ENCODE measurements around the gene DNPH1. TPM values are rescaled to one million over a fixed set of nuclear protein-coding genes. Genes with fewer than 3 reads are reported as not detected.

Gene DNPH1
- total and polyA plus RNA-seq, 2 experiments from 2014 or later: 29.2 to 50.0 TPM

DNA sequence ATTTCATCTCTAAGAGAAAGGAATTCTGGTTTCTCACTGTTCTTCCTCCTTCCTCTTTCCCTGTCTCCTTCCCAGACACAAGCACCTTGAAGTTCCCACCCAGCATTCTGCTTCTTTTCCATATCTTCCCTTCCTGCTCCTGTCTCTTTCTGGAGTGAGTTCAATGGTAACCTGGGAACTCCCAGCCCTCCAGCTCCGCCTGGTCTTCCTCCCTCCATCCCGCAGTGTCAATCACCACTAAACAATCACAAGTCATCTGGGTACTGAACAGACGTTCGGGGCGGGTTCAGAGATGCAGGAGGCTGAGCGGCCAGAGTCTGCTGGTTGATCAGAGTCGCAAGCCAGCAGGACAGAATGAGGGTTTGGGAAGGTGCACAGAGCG lies 21.7 kb upstream of the DNPH1 start:
- Mint-ChIP-seq H3K36me3 (ENCODE audit: low read depth) (no peaks in the 10 kb centered on the region), H3K9me3 (no peaks in the 10 kb centered on the region), H3K27ac (no peak overlapping the region), H3K27me3 (ENCODE audit: insufficient read depth, low read depth, poor library complexity) (peaks cover 29% of the 10 kb centered on the region), H3K4me3 (no peak overlapping the region), H3K4me1 (peaks cover 22% of the 10 kb centered on the region)
- H4K20me1 ChIP-seq (replicated peaks; ENCODE audit: insufficient read depth): no peaks in the 10 kb centered on the region
- no peak for TF ChIP-seq ZNF331 (CRISPR knock-in tag; IDR thresholded peaks at IDR 0.05; ENCODE audit: low read depth)
- TF ChIP-seq, protein P1, sequence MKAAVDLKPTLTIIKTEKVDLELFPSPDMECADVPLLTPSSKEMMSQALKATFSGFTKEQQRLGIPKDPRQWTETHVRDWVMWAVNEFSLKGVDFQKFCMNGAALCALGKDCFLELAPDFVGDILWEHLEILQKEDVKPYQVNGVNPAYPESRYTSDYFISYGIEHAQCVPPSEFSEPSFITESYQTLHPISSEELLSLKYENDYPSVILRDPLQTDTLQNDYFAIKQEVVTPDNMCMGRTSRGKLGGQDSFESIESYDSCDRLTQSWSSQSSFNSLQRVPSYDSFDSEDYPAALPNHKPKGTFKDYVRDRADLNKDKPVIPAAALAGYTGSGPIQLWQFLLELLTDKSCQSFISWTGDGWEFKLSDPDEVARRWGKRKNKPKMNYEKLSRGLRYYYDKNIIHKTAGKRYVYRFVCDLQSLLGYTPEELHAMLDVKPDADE (IDR thresholded peaks at IDR 0.05): no peak
- TF ChIP-seq EZH2phosphoT487 (IDR thresholded peaks at IDR 0.05; ENCODE audit: unreplicated experiment): no peak
- no peak overlapping the region for H3K27ac ChIP-seq (ENCODE audit: low read depth)
- no peaks in the 10 kb centered on the region for H3K9me2 ChIP-seq (ENCODE audit: insufficient read depth)
- ATAC-seq (no peak), DNase-seq (ENCODE audit: low spot score) (no peak)
- peak overlapping the region; percentile 24; the same call in 1 of the 2 replicates for H2AFZ ChIP-seq
- H3K4me1 ChIP-seq (ENCODE audit: insufficient read depth): peaks cover 22% of the 10 kb centered on the region
- H3K79me2 ChIP-seq (replicated peaks; ENCODE audit: insufficient read depth): no peaks in the 10 kb centered on the region
- H3K27me3 ChIP-seq (ENCODE audit: insufficient read depth): peaks cover 12% of the 10 kb centered on the region
- H3K36me3 ChIP-seq (ENCODE audit: insufficient read depth): no peaks in the 10 kb centered on the region
- H3K4me2 ChIP-seq: 0 out of 2 replicates have a peak overlapping the region, but pooled peaks have one; percentile 24
- H3K4me3 ChIP-seq: no peak overlapping the region
- H3F3A ChIP-seq (replicated peaks; ENCODE audit: low read depth): 0 out of 2 replicates have a peak, but pooled peaks cover 2% of the 10 kb centered on the region

DNA sequence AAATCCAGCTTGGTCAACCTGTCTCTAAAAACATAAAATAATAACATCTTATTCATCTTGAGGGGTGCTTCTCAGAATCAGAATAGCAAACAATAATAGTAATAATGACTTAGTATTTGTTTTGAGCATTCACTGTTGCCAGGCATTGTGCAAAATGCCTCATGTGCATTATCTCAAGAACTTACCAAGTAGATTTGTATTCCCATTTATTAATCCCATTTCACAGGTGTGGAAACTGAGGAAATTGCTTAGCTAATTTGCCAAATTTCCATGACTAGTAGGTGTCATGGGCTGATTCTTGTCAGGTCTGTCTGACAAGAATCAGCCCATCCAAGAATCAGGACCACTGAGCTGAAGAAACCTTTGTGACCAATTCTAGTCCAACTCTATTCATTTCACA lies 19.5 kb upstream of the DNPH1 start:
- Histone ChIP-seq H3K4me1 (ENCODE audit: insufficient read depth) (peaks cover 25% of the 10 kb centered on the region), H3K4me3 (no peak overlapping the region), H3K27ac (ENCODE audit: low read depth) (no peak overlapping the region), H4K20me1 (replicated peaks; ENCODE audit: insufficient read depth) (no peaks in the 10 kb centered on the region), H3K9me2 (ENCODE audit: insufficient read depth) (no peaks in the 10 kb centered on the region), H3K36me3 (ENCODE audit: insufficient read depth) (no peaks in the 10 kb centered on the region), H3K4me2 (no peak overlapping the region), H3K27me3 (ENCODE audit: insufficient read depth) (peaks cover 34% of the 10 kb centered on the region), H2AFZ (no peak overlapping the region), H3K79me2 (replicated peaks; ENCODE audit: insufficient read depth) (no peaks in the 10 kb centered on the region), H3F3A (replicated peaks; ENCODE audit: low read depth) (peaks cover 2% of the 10 kb centered on the region; the same call in 1 of the 2 replicates)
- no peak for DNase-seq (ENCODE audit: low spot score)
- ATAC-seq: no peak
- no peaks in the 10 kb centered on the region for H3K36me3 Mint-ChIP-seq (ENCODE audit: low read depth)
- H3K4me3 Mint-ChIP-seq: no peak overlapping the region
- no peak overlapping the region for H3K27ac Mint-ChIP-seq
- H3K9me3 Mint-ChIP-seq: no peaks in the 10 kb centered on the region
- H3K27me3 Mint-ChIP-seq (ENCODE audit: insufficient read depth, low read depth, poor library complexity): peaks cover 21% of the 10 kb centered on the region
- peaks cover 20% of the 10 kb centered on the region for H3K4me1 Mint-ChIP-seq
- no peak for TF ChIP-seq JUNB (IDR thresholded peaks at IDR 0.05; ENCODE audit: unreplicated experiment)
- TF ChIP-seq CREB1 (CRISPR knock-in tag; IDR thresholded peaks at IDR 0.05; ENCODE audit: low read depth): no peak
- no peak for TF ChIP-seq EZH2phosphoT487 (IDR thresholded peaks at IDR 0.05; ENCODE audit: unreplicated experiment)
- no peak for TF ChIP-seq STAT1 (IDR thresholded peaks at IDR 0.05; ENCODE audit: unreplicated experiment)
- no peak for TF ChIP-seq NANOG (IDR thresholded peaks at IDR 0.05; ENCODE audit: borderline replicate concordance)
- TF ChIP-seq, protein P2, sequence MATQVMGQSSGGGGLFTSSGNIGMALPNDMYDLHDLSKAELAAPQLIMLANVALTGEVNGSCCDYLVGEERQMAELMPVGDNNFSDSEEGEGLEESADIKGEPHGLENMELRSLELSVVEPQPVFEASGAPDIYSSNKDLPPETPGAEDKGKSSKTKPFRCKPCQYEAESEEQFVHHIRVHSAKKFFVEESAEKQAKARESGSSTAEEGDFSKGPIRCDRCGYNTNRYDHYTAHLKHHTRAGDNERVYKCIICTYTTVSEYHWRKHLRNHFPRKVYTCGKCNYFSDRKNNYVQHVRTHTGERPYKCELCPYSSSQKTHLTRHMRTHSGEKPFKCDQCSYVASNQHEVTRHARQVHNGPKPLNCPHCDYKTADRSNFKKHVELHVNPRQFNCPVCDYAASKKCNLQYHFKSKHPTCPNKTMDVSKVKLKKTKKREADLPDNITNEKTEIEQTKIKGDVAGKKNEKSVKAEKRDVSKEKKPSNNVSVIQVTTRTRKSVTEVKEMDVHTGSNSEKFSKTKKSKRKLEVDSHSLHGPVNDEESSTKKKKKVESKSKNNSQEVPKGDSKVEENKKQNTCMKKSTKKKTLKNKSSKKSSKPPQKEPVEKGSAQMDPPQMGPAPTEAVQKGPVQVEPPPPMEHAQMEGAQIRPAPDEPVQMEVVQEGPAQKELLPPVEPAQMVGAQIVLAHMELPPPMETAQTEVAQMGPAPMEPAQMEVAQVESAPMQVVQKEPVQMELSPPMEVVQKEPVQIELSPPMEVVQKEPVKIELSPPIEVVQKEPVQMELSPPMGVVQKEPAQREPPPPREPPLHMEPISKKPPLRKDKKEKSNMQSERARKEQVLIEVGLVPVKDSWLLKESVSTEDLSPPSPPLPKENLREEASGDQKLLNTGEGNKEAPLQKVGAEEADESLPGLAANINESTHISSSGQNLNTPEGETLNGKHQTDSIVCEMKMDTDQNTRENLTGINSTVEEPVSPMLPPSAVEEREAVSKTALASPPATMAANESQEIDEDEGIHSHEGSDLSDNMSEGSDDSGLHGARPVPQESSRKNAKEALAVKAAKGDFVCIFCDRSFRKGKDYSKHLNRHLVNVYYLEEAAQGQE (IDR thresholded peaks at IDR 0.05; ENCODE audit: unreplicated experiment): no peak
- TF ChIP-seq, protein P3, sequence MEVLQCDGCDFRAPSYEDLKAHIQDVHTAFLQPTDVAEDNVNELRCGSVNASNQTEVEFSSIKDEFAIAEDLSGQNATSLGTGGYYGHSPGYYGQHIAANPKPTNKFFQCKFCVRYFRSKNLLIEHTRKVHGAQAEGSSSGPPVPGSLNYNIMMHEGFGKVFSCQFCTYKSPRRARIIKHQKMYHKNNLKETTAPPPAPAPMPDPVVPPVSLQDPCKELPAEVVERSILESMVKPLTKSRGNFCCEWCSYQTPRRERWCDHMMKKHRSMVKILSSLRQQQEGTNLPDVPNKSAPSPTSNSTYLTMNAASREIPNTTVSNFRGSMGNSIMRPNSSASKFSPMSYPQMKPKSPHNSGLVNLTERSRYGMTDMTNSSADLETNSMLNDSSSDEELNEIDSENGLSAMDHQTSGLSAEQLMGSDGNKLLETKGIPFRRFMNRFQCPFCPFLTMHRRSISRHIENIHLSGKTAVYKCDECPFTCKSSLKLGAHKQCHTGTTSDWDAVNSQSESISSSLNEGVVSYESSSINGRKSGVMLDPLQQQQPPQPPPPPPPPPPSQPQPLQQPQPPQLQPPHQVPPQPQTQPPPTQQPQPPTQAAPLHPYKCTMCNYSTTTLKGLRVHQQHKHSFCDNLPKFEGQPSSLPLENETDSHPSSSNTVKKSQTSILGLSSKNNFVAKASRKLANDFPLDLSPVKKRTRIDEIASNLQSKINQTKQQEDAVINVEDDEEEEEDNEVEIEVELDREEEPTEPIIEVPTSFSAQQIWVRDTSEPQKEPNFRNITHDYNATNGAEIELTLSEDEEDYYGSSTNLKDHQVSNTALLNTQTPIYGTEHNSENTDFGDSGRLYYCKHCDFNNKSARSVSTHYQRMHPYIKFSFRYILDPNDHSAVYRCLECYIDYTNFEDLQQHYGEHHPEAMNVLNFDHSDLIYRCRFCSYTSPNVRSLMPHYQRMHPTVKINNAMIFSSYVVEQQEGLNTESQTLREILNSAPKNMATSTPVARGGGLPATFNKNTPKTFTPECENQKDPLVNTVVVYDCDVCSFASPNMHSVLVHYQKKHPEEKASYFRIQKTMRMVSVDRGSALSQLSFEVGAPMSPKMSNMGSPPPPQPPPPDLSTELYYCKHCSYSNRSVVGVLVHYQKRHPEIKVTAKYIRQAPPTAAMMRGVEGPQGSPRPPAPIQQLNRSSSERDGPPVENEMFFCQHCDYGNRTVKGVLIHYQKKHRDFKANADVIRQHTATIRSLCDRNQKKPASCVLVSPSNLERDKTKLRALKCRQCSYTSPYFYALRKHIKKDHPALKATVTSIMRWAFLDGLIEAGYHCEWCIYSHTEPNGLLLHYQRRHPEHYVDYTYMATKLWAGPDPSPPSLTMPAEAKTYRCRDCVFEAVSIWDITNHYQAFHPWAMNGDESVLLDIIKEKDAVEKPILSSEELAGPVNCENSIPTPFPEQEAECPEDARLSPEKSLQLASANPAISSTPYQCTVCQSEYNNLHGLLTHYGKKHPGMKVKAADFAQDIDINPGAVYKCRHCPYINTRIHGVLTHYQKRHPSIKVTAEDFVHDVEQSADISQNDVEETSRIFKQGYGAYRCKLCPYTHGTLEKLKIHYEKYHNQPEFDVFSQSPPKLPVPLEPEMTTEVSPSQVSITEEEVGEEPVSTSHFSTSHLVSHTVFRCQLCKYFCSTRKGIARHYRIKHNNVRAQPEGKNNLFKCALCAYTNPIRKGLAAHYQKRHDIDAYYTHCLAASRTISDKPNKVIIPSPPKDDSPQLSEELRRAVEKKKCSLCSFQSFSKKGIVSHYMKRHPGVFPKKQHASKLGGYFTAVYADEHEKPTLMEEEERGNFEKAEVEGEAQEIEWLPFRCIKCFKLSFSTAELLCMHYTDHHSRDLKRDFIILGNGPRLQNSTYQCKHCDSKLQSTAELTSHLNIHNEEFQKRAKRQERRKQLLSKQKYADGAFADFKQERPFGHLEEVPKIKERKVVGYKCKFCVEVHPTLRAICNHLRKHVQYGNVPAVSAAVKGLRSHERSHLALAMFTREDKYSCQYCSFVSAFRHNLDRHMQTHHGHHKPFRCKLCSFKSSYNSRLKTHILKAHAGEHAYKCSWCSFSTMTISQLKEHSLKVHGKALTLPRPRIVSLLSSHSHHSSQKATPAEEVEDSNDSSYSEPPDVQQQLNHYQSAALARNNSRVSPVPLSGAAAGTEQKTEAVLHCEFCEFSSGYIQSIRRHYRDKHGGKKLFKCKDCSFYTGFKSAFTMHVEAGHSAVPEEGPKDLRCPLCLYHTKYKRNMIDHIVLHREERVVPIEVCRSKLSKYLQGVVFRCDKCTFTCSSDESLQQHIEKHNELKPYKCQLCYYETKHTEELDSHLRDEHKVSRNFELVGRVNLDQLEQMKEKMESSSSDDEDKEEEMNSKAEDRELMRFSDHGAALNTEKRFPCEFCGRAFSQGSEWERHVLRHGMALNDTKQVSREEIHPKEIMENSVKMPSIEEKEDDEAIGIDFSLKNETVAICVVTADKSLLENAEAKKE (CRISPR knock-in tag; IDR thresholded peaks at IDR 0.05): no peak
